A204.1 (cell line): ENCODE results near the gene TIMP2.
"Not testable (repeated sequence)": the region's sequence is repeated elsewhere in the genome, so short reads cannot be mapped to it uniquely, and the experiment has no call there.

Experiments
- FAIRE-seq: peaks from 2 replicates; lab custom pipeline; 2012; peaks lifted over from hg19 to GRCh38; lab: Jason Lieb, UNC

Gene TIMP2

GRCh38 chr17:78925234-78925633 is at the start of gene TIMP2:
Gene TIMP2 (minus strand): TSS chr17:78925387. CDS start chr17:78925088, 299 bp downstream.
- FAIRE-seq: no peak

DNA sequence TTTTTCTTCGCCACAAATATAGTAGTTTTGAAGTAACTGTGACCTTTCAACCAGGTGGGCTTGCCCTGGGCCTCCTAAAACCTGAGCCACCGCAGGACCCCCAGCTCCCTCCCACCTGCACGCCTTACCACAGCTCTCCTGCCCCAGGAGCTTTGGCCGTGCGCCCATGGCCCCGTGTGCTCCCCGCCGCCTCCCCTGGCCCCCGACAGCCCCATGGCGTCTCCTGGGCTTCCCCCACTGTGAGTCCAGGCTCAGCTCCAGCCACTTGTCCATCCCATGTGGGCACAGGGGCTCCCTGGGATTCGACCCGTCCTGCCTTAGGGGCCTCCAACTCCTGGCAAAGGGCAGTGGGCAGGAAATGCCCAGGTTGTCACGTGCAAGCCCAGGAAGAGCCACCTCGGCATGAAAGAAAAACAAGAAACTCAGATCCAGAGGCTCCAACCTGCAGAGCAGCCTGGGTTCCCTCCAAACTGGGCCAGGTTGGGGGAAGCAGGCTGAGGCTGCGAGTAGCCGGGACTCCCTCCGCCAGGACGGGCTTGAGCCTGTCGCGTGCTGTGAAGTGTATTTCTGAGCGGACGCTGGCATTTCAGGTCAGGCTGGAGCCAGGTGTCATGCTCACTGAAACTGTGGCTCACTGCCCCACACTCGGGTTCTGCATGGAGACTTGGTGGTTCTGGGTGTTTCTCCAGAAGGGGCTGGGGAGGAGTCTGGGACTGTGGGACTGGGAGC is 48.8 kb upstream of the TIMP2 start:
- FAIRE-seq: no peak

GRCh38 chr17:78973196-78973595 is 48.0 kb upstream of the TIMP2 start:
- FAIRE-seq: no peak

DNA sequence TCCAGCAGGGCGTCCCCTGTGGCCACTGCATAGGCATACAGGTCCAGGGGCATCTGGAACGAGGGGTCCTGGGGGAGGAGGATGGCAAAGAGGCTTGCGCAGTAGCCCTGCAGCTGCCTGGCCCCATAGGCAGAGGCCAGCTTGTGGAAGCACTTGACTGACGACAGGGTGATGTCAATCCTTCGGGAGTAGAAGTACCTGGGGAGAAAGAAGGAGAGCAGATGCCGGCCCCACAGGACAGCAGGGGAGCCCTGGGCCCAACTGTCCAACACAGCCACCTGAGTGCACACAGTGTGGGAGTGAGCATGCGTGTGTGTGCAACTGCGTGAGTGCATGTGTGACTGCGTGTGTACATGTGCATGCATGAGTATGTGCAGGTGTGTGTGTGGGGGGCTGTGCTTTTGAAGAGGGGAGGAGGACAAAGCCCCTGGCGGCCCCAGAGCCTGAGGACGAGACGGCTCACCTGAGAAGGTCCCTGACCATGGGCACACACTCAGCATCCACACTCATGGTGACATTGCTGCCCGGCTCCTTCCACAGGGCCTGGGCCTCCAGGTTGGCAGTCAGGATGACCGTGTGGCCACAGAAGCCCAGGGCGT is 47.4 kb upstream of the TIMP2 start:
- FAIRE-seq: no peak

DNA sequence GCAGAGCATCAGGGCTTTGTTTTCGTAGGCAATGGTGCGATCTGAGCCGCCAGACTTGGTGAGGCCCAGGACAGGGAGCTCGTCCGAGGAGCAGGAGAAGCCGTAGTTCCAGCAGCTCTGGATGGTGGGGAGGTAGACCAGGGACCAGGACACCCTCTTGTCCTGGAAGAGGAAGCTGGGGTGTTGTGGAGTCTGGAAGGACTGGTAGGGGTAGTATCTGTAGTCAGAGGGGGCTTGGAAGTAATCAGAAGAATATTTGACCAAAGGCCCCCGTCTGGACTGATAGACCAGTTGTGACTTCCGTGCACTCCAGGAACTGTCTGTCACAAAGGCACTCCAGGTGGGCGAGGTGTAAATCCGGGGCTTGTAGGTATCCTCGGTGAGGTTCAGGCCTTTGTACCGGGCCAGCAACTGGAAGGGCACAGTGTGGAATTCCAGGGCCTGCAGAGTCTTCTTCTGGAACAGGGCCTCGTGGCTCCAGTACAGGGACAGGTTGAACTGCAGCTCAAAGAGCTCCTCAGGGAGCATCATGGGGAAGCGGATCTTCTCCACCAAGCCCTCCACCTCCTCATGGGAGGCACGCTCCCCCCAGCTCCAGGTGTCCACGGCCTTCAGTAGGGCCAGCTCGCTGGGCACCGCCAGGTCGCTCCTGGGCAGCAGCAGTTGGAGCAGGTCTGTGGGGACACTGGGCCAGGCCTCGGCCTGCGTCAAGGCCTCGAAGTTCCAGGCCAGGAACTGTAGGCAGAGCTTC is 46.7 kb upstream of the TIMP2 start:
- no peak for FAIRE-seq

DNA sequence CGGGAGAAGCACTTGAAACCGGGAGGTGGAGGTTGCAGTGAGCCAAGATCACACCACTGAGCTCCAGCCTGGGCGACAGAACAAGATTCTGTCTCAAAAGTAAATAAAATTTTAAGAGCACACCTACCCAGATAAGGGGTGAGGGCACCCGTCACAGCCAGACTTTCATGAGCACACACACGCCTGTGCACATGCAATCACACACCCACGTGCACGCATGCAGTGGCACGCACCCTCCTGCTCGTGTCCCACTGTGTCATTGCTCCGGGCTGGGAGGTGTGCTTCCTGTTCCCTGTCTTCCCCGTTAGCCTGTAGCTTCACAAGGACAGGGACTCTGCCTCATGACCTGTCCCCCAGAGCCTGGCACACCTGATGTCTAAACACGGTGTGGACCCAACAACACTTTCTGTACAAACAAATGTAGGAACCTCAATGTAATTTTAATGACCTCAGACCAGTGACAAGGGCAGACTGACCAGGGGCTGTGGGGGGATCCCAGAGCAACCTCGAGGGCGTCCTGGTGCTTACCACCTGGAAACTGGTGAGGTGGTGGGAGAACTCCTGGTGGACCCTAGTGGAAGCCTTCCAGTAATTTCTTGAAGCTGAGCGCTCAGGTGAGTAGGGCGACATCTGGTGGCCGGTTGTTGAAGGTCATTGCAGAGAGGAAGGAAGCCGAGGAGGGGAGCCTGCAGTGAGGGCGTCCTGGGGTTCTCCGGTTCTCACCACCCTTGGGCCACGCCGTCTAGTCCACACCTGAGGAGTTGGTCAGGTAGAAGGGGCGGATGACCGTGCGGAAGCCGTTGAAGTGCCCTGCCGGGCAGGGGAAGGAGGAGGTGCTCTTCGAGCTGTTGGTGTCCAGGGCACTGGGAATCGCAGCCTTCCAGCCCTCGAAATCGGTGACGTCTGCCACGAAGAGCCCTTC is 45.9 kb upstream of the TIMP2 start:
- FAIRE-seq: no peak

DNA sequence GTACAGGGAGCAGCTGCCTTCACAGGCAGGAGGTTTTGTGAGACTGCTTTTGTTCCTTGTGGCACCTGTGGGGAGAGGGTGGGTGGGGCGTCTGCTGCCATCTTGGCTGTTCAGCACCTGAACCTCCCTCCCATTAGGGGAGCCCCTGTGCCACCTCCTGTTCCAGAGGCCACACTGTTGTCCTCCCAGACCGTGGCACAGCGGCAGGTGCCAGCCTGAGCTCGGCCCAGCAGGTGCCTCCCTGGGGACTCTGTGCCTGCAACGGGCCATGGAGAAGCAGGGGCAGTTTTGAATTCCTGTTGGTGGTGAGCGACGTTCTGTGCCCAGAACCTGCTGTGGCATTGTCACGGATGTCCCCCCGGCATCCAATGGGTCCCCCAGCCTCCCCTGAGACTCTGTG is 44.7 kb upstream of the TIMP2 start:
- no peak for FAIRE-seq

DNA sequence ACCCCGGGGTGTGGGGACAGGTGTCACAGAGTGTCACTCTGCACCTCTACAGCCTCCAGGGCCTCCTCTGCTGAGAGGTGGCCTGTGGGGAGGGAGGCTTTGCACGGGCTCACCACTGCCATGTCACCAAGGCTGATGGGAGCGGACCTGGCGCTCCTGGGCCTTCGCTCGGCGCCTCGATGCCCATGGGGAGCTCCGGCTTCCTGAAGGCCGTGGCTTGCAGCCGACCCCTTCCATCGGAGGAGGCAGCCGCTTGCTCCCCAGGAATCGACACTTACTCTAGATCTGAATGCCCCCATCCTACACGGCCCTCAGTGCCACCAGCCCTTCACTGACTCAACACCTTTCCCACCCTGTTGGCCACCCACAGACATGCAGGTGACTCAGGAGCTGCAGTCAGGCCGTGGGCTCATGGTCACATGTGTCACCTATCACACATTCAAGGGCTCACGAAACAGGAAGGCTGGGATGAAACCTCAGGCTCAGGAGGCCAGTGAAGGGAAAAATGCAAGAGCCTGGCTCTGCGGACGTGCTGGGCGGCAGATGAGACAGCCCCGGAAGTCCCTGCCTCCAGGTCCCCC is 42.7 kb upstream of the TIMP2 start:
- no peak for FAIRE-seq

DNA sequence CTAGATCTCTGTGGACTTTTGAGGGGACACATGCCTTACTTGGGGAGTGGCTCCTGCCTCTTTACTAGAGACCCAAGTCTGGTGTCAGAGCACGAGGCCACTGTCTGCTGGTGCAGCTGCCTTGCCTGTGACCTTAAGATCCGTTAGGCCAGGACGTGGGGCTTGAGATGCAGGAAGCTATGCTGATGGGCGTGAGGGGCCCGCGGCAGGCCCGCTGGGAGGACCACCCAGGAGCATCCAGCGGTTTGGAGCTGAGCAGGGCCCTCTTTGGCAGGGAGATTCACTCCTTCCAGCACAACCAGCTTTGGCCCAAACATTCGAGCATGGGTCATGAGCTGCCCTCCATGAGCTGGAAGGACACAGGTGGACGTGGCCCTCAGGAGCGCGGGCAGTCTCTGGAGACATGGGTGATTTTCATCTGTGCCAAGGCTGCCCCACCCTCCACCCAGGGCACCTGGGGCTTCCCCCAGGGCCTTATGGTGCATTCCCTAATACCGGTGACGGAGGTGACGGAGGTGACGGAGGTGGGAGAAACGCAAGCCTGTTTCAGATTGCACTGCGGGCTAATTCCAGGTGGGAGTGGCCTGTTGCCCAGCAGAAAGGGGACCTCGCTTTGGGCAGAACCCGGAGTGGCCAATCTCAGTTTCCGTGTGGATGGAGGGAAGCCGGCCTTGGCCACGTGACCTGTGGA is 41.9 kb upstream of the TIMP2 start:
- no peak for FAIRE-seq

GRCh38 chr17:78966123-78966813 is 41.1 kb upstream of the TIMP2 start:
- FAIRE-seq: no peak

- no peak for FAIRE-seq
These were observed 40.3 kb upstream of the TIMP2 start for GRCh38 chr17:78965491-78965924.

DNA sequence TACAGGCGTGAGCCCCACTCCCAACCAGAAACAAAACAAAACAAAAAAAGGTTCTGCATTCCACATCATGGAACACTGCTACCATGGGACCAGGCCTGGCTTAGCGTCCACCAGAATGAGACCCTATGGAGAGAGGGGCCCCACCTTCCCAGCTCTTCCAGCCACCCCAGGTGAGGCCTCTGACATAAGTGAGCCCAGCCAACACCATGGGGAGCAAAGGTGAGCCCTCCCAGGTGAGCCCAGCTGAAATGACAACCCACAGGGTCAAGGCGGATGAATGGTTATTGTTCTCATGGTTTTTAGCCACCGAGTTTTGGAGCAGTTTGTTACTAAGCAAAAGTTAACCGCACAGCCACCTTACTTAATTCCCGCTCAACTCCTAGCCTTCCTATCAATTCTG is 38.2 kb upstream of the TIMP2 start:
- FAIRE-seq: no peak

GRCh38 chr17:78962984-78963348 is 37.8 kb upstream of the TIMP2 start:
- not testable (repeated sequence) for FAIRE-seq

DNA sequence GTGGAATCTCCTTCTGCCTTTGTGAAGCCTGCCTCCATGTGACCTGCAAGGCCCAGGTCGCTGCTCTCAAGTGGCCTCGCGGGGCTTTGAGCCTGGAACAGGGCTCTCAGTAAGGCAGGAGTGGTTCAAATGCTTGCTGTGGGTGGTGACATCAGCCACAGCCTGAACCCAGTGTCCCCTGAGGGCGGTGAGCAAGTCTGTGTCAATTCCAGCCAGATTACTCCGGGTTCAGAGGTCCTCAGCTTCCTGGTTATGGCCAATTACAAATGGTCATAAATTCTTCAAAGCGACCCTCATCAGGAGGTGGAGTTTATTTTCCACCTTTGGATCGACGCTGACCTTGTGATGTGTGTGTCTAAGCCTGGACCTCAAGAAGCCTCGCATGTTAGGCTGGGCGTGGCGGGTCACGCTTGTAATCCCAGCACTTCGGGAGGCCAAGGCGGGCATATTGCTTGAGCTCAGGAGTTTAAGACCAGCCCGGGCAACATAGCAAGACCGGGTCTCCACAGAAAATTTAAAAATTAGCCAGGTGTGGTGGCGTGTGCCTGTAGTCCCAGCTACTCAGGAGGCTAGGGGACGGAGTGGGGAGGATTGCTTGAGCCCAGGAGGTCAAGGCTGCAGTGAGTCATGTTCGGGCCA is 37.3 kb upstream of the TIMP2 start:
- no peak for FAIRE-seq

- no peak for FAIRE-seq
These were observed 36.4 kb upstream of the TIMP2 start for GRCh38 chr17:78961571-78961970.

GRCh38 chr17:78960928-78961327 is 35.7 kb upstream of the TIMP2 start:
- FAIRE-seq: no peak

DNA sequence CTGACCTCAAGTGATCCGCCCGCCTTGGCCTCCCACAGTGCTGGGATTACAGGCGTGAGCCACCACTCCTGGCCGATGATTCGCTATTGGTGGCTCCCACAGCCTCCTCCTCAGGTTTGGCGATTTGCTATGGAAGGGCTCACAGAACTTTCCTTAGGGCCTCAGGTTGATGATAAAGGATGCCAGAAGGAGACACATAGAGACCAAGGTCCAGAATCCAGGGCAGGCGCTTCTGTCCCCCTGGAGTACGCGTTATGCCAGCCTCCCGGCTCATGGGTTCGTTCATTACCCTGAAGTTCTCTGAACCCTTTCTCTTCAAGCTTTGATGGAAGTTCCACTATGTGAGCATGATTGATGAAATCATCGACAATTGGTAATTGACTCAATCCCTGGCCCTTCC is 34.6 kb upstream of the TIMP2 start:
- no peak for FAIRE-seq

- no peak for FAIRE-seq
These were observed 33.5 kb upstream of the TIMP2 start for GRCh38 chr17:78958641-78959127.

DNA sequence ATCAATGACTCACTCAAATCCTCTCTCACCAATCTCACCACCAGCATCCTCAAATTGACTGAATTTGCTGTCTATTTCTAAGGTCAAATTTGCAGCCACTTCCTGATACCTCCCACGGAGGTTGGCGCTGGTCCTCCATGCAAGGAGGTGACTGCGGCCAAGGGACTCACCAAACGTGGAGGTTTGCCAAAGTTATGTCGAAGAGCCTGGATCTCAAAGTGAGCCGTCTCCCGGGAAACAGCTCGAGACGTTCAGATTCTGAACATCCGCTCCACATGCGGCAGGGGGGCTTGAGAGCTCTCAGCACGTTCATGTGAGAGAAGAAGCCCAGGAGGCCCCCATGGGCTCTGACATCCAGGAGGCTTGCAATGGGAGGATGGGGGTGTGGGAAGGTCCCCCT is 31.9 kb upstream of the TIMP2 start:
- no peak for FAIRE-seq

GRCh38 chr17:78956254-78956653 is 31.1 kb upstream of the TIMP2 start:
- FAIRE-seq: no peak
